Measurements from ENCODE around the gene RNF212B. TPM values are rescaled to one million over a fixed set of nuclear protein-coding genes. Genes with fewer than 3 reads are reported as not detected.
"Not testable (repeated sequence)": the region's sequence is repeated elsewhere in the genome, so short reads cannot be mapped to it uniquely, and the experiment has no call there.

The RNF212B gene
- total RNA-seq, 1 donor from 2014 or later = not detected

DNA sequence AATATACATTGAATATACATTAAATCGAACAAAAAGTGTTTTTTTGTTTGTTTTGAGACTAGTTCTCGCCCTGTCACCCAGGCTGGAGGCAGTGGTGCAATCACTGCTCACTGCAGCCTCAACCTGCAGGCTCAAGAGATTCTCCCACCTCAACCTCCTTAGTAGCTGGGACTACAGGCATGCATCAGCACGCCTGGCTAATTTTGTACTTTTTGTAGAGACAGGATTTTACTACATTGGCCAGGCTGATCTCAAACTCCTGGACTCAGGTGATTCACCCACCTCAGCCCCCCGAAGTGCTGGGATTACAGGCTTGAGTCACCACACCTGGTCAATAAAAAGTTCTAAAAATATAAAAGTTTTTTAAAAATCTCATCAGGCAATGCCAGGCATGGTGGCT, 10.2 kb upstream of the RNF212B start:
- DNase-seq (ENCODE audit: low read depth) = no peak

DNA sequence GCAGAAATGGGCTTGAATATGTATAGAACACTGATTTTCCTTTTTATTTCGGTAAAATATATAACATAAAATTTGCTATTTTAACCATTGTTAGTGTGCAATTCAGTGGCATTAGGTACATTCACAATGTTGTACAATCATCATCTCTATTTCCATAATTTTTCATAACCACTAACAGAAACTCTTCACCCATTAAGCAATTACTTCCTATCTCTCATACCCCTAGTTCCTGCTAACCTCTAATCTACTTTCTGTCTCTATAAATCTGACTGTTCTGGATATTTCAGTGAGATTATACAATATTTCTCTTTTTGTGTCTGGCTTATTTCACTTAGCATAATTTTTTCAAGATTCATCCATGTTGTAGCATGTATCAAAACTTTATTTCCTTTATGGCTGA, 8.9 kb upstream of the RNF212B start:
- no peak overlapping the region for H3K4me3 ChIP-seq (ENCODE audit: low read depth, low read length)
- no peak for DNase-seq (ENCODE audit: low read depth)
- TF ChIP-seq, protein P1, sequence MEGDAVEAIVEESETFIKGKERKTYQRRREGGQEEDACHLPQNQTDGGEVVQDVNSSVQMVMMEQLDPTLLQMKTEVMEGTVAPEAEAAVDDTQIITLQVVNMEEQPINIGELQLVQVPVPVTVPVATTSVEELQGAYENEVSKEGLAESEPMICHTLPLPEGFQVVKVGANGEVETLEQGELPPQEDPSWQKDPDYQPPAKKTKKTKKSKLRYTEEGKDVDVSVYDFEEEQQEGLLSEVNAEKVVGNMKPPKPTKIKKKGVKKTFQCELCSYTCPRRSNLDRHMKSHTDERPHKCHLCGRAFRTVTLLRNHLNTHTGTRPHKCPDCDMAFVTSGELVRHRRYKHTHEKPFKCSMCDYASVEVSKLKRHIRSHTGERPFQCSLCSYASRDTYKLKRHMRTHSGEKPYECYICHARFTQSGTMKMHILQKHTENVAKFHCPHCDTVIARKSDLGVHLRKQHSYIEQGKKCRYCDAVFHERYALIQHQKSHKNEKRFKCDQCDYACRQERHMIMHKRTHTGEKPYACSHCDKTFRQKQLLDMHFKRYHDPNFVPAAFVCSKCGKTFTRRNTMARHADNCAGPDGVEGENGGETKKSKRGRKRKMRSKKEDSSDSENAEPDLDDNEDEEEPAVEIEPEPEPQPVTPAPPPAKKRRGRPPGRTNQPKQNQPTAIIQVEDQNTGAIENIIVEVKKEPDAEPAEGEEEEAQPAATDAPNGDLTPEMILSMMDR (conservative IDR thresholded peaks at IDR 0.05; ENCODE audit: low read depth, low read length) = no peak

More for the DNA sequence above, 10.2 kb upstream of the RNF212B start:
- TF ChIP-seq, protein P1 (conservative IDR thresholded peaks at IDR 0.05; ENCODE audit: low read depth, low read length) = no peak
- H3K4me3 ChIP-seq (ENCODE audit: low read depth, low read length) = no peak overlapping the region

DNA sequence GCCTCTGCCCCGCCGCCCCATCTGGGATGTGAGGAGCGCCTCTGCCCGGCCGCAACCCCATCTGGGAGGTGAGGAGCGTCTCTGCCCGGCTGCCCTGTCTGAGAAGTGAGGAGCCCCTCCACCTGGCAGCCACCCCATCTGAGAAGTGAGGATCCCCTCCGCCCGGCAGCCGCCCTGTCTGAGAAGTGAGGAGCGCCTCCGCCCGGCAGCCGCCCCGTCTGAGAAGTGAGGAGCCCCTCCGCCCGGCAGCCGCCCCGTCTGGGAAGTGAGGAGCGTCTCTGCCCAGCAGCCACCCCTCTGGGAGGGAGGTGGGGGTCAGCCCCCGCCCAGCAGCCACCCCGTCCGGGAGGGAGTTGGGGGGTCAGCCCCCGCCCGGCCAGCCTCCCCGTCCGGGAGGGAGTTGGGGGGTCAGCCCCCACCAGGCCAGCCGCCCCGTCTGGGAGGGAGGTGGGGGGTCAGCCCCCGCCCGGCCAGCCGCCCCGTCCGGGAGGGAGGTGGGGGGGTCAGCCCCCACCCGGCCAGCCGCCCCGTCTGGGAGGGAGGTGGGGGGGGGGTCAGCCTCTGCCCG, 5.4 kb upstream of the RNF212B start:
- not testable (repeated sequence) for DNase-seq (ENCODE audit: low read depth); H3K4me3 ChIP-seq (ENCODE audit: low read depth, low read length)

DNA sequence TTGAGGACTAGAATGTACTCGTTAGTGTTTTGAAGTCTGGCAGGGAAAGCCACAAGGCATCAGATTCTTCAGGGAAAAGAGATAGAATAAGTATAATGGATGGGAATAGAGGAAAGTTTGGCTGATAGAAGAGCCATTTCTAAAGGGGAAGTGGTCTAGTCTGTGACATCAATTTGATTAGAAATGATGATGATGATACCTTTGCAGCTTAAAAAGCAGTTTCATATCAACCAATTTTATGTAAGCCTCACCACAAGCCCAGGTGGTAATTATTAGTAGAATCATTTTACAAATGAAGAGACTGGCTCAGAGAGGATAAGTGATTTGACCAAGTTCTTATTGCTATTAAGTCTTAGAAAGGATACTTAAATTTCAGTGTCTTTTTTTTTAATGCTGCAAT, 2.9 kb downstream of the RNF212B start:
- DNase-seq (ENCODE audit: low read depth) = no peak
- TF ChIP-seq, protein P1 (conservative IDR thresholded peaks at IDR 0.05; ENCODE audit: low read depth, low read length) = no peak

DNA sequence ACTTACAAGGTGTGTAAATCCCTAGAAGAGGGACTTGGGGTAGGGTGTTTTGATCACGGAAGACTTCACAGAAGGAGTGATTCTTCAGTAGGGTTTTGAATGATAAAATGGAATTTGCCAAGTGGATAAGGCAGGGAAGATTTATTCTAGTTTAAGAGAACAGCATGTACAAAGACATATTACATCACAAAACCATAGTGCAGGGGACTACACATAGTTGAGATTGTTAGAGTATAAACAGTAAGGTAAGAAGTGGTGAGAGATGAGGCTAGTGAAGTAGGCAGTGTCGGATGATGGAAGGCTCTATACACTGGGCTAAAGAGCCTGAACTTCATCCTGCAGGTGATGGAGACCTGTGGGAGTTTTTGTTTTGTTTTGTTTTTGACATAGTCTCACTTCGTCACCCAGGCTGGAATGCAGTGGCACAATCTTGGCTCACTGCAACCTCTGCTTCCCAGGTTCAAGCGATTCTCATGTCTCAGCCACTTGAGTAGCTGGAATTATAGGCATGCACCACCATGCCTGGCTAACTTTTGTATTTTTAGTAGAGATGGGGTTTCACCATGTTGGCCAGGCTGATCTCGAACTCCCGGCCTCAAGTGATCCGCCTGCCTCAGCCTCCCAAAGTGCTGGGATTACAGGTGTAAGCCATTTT, 3.5 kb downstream of the RNF212B start:
- not testable (repeated sequence) for H3K4me3 ChIP-seq (ENCODE audit: low read depth, low read length); DNase-seq (ENCODE audit: low read depth)

More for the DNA sequence above, 2.9 kb downstream of the RNF212B start:
- no peak overlapping the region for H3K4me3 ChIP-seq (ENCODE audit: low read depth, low read length)

DNA sequence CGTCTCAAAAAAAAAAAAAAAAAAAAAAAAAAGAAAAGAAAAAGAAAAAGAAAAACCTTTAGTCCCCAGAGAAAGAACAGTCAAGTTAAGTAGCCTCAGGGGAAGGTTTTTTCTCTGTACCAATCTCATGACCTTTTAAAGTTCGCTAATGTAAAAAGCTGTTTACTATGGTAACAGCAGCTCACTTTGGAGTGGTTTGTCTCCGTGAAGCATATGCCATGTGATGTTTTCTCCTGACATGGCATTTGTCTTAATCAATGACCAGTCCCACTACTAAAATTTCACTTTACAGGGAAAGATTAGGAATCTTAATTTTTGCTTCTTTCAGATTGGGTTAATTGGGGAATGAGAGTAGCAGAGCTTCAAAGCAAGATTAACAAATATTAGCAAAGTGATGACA, 4.3 kb downstream of the RNF212B start:
- H3K4me3 ChIP-seq (ENCODE audit: low read depth, low read length) = no peak overlapping the region
- no peak for DNase-seq (ENCODE audit: low read depth)
- TF ChIP-seq, protein P1 (conservative IDR thresholded peaks at IDR 0.05; ENCODE audit: low read depth, low read length) = no peak

DNA sequence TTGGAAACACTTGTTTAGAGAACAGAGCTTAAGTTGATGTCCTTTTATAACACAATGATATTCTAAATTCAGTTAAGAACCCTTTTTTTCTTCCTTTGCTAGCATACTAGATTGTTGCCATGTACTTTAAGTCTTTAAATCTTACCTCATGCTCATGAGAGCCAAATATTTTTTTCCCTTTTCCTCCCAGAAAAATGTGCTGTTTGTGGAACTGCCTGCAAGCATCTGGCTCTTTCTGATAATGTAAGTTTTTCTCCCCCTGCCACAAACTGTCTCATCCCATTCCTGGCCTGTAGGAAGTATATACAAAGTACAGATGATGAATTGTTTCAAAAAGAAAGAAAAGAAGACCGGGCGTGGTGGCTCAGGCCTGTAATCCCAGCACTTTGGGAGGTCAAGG, 5.3 kb downstream of the RNF212B start:
- H3K4me3 ChIP-seq (ENCODE audit: low read depth, low read length) = no peak overlapping the region
- DNase-seq (ENCODE audit: low read depth) = no peak
- TF ChIP-seq, protein P1 (conservative IDR thresholded peaks at IDR 0.05; ENCODE audit: low read depth, low read length) = no peak

DNA sequence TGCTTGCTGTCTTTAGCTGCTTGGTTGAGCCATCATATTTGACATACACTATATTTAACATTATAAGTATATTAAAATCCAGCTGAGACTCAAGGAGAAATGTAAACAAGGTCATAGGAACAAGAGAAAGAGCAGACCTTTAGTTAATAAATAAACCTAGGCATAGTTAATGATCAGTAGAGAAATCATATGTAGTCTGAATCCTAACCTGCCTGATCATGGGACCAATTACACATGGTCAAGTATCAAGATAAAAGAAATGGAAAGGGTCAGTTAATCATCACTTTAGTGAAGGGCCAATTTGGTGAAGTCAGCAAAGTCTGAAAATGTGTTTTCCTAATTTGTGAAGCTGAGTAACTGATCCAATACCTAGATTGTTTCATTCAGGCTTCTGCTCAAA, 7.5 kb downstream of the RNF212B start:
- TF ChIP-seq, protein P1 (conservative IDR thresholded peaks at IDR 0.05; ENCODE audit: low read depth, low read length) = no peak
- DNase-seq (ENCODE audit: low read depth) = peak; percentile 73
- no peak overlapping the region for H3K4me3 ChIP-seq (ENCODE audit: low read depth, low read length)
